Esophagus (tissue), 2 donors: ENCODE results near the gene SPINK1. TPM values are rescaled to one million over a fixed set of nuclear protein-coding genes. Genes with fewer than 3 reads are reported as not detected.

ENCODE experiments used
- H3K27ac ChIP-seq, 2 donors: one replicate each; pipeline ENCODE4 v1.5.1; 2013; ENCODE audit warnings: low read depth in 2 of 2, mild to moderate bottlenecking in 2 of 2, inconsistent platforms in 1 of 2, low read length in 1 of 2, moderate library complexity in 1 of 2
- H3K27me3 ChIP-seq, 2 donors: one replicate each; pipeline ENCODE4 v1.6.1; 2013; ENCODE audit warnings: low read length in 2 of 2, control low read depth in 1 of 2, mild to moderate bottlenecking in 1 of 2; ENCODE audit not compliant: insufficient read depth in 2 of 2, control insufficient read depth in 1 of 2
- H3K36me3 ChIP-seq, 2 donors: one replicate each; pipeline ENCODE4 v1.6.1; 2013; ENCODE audit warnings: low read length in 1 of 2; ENCODE audit not compliant: control insufficient read depth in 2 of 2, insufficient read depth in 2 of 2
- H3K4me1 ChIP-seq, 2 donors: one replicate each; pipeline ENCODE4 v1.6.1; 2013; ENCODE audit warnings: low read length in 1 of 2; ENCODE audit not compliant: control insufficient read depth in 2 of 2, insufficient read depth in 2 of 2
- H3K4me3 ChIP-seq, 2 donors: one replicate each; pipeline ENCODE4 v1.5.1; 2013; ENCODE audit warnings: low read length in 2 of 2, mild to moderate bottlenecking in 2 of 2, low read depth in 1 of 2, moderate library complexity in 1 of 2
- H3K9me3 ChIP-seq, 2 donors: one replicate each; pipeline ENCODE4 v1.6.1; 2013; ENCODE audit warnings: mild to moderate bottlenecking in 2 of 2, low read depth in 1 of 2, low read length in 1 of 2, moderate library complexity in 1 of 2; ENCODE audit not compliant: control insufficient read depth in 2 of 2, insufficient read depth in 1 of 2
- WGBS, 2 donors: extraction: QIAGEN DNeasy Blood & Tissue Kit; methylation state at CpG; one replicate each; pipeline ENCODE4 v1.1.7; 2013; 5-methylcytosine and 5-hydroxymethylcytosine counted together
- polyA plus RNA-seq, 2 donors: library from polyadenylated mRNA; stranded (reverse); fragments of 200-250 nt; gene quantifications; one replicate each; pipeline ENCODE4 v1.2.3, GENCODE V29; 2013
- donor health status: healthy with polysubstance abuse.
- donor health status: Bipolar disorder and iron deficiency.

The SPINK1 gene
- polyA plus RNA-seq, 2 donors = 0.76 to 5.3 TPM

DNA sequence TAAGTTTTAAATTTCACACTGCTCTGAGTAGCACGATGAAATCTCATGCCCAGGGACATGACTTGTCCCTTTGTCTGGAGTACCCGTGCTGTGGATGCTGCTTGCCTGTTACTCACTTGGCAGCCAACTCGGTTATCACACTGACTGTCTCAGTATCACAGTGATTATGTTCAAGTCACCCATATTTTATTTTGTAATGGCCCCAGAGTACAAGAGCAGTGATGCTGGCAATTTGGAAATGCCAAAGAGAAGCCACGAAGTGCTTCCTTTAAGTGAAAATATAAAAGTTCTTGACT, 24.3 kb upstream of the SPINK1 start:
- H3K4me3 ChIP-seq = no peak overlapping the region
- no peaks in the 10 kb centered on the region for H3K36me3 ChIP-seq
- H3K27ac ChIP-seq = no peak overlapping the region
- no peaks in the 10 kb centered on the region for H3K27me3 ChIP-seq
- H3K4me1 ChIP-seq = no peaks in the 10 kb centered on the region
- peaks cover 0 to 2% of the 10 kb centered on the region in 2 donors for H3K9me3 ChIP-seq
- WGBS, 2 donors = 46 to 54% methylated on average over 4 of the region's 4 CpGs

DNA sequence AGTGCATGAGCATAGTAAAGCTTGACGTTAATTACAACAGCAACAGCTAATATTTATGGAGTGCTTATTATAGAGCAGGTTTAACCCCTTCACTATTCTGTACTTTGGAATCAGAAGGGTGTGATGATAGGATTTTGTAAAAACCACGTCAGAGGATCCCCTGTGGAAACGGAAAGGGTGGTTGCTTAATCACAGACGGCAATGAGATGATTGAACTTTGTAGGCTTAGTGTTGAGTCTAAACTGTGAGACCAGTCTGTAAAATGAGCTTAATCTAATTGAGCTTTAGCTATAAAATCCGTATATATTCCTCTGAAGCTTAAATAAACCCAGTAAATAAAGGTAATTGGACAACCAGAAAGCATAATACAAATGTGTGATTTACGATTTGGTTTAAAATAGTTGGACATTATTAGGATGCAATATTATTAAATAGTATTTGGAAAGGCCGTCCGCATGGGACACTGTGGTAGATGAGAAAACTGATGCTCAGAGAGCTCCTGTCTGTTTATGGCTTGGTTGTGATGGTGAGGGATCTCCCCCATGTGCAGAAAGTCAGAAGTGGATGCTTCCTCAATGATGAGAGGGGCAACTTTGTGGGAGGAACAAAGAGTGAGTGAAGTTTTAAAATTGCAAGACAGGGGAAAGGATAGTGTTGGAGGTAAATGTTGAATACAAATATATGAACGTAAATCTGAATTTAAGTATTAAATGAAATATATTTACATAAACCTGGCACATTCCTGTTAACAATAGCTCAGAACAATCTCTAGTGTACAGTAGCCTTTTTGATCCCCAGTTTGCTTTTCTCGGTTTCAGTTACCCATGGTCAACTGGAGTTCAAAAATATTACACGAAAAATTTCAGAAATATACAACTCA, 23.7 kb upstream of the SPINK1 start:
- WGBS, 2 donors = 75 to 78% methylated on average over 11 of the region's 11 CpGs
- H3K27ac ChIP-seq = no peak overlapping the region
- H3K4me3 ChIP-seq = no peak overlapping the region
- H3K4me1 ChIP-seq = no peaks in the 10 kb centered on the region
- peaks cover 0 to 2% of the 10 kb centered on the region in 2 donors for H3K9me3 ChIP-seq
- no peaks in the 10 kb centered on the region for H3K36me3 ChIP-seq
- no peaks in the 10 kb centered on the region for H3K27me3 ChIP-seq

DNA sequence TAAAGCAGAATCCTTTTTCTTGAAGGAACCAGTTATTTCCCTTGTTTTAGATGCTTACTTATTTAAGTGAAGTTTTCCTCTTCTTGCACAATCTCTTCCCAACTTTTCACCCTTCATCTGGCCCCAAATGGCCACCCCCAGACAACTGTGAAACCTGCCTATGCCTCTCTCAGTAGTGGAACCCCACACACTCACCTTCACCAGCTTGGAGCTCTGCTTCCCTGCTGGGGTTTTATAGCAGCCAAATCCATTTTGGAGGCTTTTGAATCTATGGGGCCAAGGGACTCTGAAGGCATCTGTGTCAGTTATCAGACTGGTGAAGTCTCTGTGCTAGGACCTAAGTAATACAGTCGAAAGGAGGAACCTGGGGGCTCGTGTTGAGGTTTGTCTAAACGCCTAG, 22.9 kb upstream of the SPINK1 start:
- no peak overlapping the region for H3K27ac ChIP-seq
- peaks cover 0 to 2% of the 10 kb centered on the region in 2 donors for H3K9me3 ChIP-seq
- WGBS, 2 donors = 74 to 82% methylated on average over 3 of the region's 3 CpGs
- H3K36me3 ChIP-seq = no peaks in the 10 kb centered on the region
- H3K4me1 ChIP-seq = no peaks in the 10 kb centered on the region
- H3K27me3 ChIP-seq = no peaks in the 10 kb centered on the region
- H3K4me3 ChIP-seq = no peak overlapping the region

DNA sequence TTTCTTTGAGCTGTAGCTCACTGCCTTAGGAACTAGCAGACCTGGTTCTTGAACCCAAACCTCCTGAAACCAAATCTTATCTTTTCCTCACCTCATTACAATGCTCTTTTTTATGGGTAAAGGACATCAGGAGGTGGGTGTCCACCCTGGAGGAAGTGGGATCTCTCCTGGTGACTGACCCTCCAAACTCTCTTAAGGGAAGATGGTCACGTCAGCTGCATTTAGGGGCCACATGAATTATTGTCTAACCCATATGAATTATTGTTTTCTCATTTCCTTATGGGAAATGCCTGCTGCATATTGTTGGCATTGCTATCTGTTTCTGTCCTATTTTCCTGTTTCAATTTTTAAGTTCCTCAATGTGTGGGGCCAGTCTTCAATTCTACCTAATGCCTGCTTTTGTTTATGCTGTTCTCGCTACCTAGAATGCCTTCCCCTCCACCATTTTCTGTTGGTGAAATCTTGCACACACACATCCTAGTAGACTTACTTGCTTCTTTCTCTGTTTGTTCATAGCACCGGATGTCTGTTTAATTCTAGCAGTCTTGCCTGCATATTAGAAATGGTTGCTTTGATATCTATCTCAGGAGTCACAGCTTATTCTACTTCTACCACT, 22.0 kb upstream of the SPINK1 start:
- 65 to 76% methylated on average over 3 of the region's 3 CpGs for WGBS, 2 donors

DNA sequence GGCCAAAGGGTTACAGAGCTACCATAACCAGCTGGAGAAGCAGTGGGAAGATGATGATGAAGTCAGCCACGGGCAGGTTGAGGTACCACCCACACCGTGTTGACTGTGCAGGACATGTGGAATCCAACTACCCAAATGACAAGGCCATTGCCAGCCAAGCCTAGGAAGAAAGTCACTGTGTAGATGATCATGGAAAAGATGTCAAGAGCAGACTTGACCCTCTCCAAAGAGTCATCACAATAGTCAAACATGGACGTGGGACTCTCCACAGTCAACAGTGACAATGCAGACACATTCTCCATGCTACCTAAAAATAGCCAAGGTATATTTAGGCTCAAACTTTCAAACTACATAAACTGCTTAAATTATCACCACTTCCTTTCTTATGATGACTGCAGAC, 20.9 kb upstream of the SPINK1 start:
- 47 to 68% methylated on average over 3 of the region's 3 CpGs for WGBS, 2 donors
- peaks cover 0 to 2% of the 10 kb centered on the region in 2 donors for H3K9me3 ChIP-seq
- H3K27ac ChIP-seq = no peak overlapping the region

More for the DNA sequence above, 22.0 kb upstream of the SPINK1 start:
- H3K9me3 ChIP-seq = peaks cover 0 to 2% of the 10 kb centered on the region in 2 donors
- H3K4me3 ChIP-seq = no peak overlapping the region
- no peaks in the 10 kb centered on the region for H3K36me3 ChIP-seq
- H3K27ac ChIP-seq = no peak overlapping the region
- H3K4me1 ChIP-seq = no peaks in the 10 kb centered on the region
- H3K27me3 ChIP-seq = no peaks in the 10 kb centered on the region

DNA sequence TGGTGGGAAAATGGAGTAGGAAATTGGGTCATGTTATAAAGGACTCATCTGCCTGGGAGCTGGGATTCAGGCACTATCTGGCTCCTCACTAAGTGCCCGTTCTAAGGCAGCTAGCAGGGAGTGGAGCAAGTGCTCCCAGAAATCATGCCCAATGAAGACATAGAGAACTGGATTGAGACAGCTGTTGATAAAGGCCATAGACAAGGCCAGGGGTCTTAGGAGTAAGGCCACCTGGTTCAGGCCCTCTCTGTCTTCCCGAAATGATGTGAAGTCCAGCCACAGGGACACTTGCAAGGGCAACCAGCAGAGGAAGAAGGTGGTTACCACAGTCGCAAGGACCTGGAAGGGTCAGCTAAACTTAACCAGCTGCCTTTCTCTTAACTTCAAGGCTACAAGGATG, 20.1 kb upstream of the SPINK1 start:
- no peaks in the 10 kb centered on the region for H3K4me1 ChIP-seq
- peaks cover 0 to 2% of the 10 kb centered on the region in 2 donors for H3K9me3 ChIP-seq
- H3K36me3 ChIP-seq = no peaks in the 10 kb centered on the region
- no peaks in the 10 kb centered on the region for H3K27me3 ChIP-seq
- WGBS, 2 donors = 88 to 100% methylated on average over 3 of the region's 3 CpGs
- H3K27ac ChIP-seq = no peak overlapping the region
- H3K4me3 ChIP-seq = no peak overlapping the region

More for the DNA sequence above, 20.9 kb upstream of the SPINK1 start:
- Histone ChIP-seq H3K36me3 (no peaks in the 10 kb centered on the region), H3K4me3 (no peak overlapping the region), H3K4me1 (no peaks in the 10 kb centered on the region), H3K27me3 (no peaks in the 10 kb centered on the region)

DNA sequence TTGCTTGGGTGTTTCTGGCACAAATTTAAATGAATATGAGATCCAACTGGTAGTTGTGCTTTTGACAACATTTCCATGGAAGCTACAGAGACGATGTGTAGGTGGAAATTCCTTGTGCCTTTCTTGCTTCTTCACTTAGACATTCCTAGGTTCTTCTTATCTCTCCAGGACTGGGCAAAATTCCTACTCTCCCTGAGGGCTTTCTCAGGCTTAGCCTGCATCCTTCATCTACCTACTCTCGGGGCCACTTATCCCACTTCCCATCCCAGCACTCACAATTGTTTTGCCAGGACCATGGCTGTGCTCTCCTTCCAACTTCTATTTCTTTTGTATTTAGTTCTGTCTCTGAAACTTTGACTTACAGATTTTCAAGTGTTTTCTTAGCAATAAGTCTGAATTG, 17.8 kb upstream of the SPINK1 start:
- no peak overlapping the region for H3K4me3 ChIP-seq
- H3K27ac ChIP-seq = no peak overlapping the region
- peaks cover 0 to 2% of the 10 kb centered on the region in 2 donors for H3K9me3 ChIP-seq
- no peaks in the 10 kb centered on the region for H3K36me3 ChIP-seq
- no peaks in the 10 kb centered on the region for H3K27me3 ChIP-seq
- 46 to 65% methylated on average over 2 of the region's 2 CpGs for WGBS, 2 donors
- no peaks in the 10 kb centered on the region for H3K4me1 ChIP-seq

DNA sequence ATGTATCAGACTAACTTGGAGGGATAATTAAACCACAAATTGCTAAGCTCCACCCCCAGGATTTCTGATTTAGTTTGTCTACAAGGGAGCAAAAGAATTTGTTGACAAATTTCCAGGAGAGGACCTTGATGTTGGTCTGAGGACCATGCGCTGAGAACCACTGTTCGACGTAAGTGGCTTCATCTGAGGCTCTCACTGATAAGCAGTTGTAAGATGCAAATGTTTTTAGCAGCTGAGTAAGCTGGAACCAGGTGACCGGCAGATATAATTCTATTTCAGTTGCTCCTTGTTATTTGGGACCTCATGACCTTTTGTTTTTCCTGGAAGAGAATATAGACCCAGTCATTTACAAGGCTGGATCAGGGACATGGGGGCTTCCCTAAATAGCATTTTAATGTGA, 14.1 kb upstream of the SPINK1 start:
- WGBS, 2 donors = 84 to 94% methylated on average over 4 of the region's 4 CpGs

DNA sequence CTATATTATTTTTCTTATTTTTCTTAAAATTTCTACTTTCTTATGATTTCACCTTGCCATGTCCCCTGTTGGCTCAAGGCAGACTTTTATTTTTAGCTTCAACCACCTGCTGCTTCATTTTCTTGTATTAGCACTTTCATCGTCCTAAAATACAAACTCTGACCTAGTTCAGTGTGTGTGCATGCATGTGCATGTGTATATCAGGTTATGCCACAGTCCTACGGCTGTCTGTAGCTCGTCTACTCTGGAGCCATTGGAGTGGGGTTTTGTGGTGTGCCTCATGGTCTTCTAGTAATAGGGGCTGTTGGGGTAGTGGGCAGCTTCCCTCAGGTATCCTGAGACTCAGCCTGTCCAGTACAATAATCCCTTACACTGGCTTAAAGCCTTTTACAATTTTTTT, 13.4 kb upstream of the SPINK1 start:
- H3K4me3 ChIP-seq = no peak overlapping the region
- H3K27me3 ChIP-seq = no peaks in the 10 kb centered on the region
- no peaks in the 10 kb centered on the region for H3K9me3 ChIP-seq
- H3K27ac ChIP-seq = no peak overlapping the region
- no peaks in the 10 kb centered on the region for H3K36me3 ChIP-seq
- H3K4me1 ChIP-seq = no peaks in the 10 kb centered on the region
- WGBS, 2 donors = 38 to 59% methylated on average over 3 of the region's 3 CpGs

More for the DNA sequence above, 14.1 kb upstream of the SPINK1 start:
- Histone ChIP-seq H3K9me3 (no peaks in the 10 kb centered on the region), H3K36me3 (no peaks in the 10 kb centered on the region), H3K4me1 (no peaks in the 10 kb centered on the region), H3K4me3 (no peak overlapping the region), H3K27ac (no peak overlapping the region), H3K27me3 (no peaks in the 10 kb centered on the region)

DNA sequence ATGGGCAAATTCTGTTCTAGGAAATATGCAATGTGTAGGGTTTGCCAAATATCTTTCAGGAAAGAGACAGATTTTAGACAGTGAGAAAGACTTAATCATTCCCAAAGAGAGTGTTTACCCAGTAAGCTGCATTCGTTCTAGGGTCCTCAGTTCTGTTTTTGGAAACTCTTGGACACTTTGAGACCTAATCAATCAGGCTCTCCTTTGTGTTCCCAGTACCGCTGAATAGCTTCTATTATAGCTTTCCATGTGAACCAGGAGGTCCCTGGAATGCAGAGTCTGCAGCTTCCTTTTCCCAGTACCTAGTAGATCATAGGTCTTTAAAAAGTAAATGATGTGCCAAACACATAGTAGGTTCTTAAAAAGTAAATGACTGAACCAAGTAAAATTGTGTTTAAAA, 11.4 kb upstream of the SPINK1 start:
- H3K4me1 ChIP-seq = no peaks in the 10 kb centered on the region
- no peak overlapping the region for H3K4me3 ChIP-seq
- H3K27me3 ChIP-seq = no peaks in the 10 kb centered on the region
- no peak overlapping the region for H3K27ac ChIP-seq
- no peaks in the 10 kb centered on the region for H3K36me3 ChIP-seq
- H3K9me3 ChIP-seq = no peaks in the 10 kb centered on the region
- WGBS, 2 donors = 43 to 48% methylated on average over 2 of the region's 2 CpGs
